OCI-LY3 (cell line): ENCODE measurements around the gene PPP5C.

Experiments used
- EZH2phosphoT487 ChIP-seq: fragments of 200-600 bp; shearing (Covaris generic); IDR thresholded peaks from 2 replicates; pipeline ENCODE4 v1.6.1; 2018; ENCODE audit warnings: antibody characterized with exemption, mixed run types, low read depth
- TF ChIP-seq, protein P1 (sequence below): fragments of 200-600, 300-600 bp; sonication (generic); IDR thresholded peaks from 2 replicates; pipeline ENCODE4 v1.5.1; 2014; ENCODE audit warnings: antibody characterized with exemption, low read length, low read depth

DNA sequence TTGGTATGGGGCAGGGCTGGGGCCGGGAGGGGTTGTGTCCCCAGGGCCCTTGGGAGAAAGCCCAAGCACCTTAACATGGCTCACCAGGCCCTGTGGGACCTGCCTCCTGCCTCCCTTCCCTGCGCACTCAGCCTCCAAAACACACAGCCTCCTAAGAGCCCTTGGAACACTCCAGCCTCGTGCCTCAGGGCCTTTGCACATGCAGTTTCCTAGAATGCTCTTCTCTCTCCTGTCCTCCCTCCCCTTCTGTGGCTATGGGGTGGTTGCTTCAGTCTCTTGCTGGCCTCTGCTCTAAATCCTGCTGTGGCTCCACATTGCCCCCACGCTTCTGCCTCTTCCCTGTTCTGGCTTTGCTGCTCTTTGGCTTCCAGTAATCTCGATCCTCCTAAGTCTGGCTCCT, 26.3 kb upstream of the PPP5C start:
- TF ChIP-seq, protein P1, sequence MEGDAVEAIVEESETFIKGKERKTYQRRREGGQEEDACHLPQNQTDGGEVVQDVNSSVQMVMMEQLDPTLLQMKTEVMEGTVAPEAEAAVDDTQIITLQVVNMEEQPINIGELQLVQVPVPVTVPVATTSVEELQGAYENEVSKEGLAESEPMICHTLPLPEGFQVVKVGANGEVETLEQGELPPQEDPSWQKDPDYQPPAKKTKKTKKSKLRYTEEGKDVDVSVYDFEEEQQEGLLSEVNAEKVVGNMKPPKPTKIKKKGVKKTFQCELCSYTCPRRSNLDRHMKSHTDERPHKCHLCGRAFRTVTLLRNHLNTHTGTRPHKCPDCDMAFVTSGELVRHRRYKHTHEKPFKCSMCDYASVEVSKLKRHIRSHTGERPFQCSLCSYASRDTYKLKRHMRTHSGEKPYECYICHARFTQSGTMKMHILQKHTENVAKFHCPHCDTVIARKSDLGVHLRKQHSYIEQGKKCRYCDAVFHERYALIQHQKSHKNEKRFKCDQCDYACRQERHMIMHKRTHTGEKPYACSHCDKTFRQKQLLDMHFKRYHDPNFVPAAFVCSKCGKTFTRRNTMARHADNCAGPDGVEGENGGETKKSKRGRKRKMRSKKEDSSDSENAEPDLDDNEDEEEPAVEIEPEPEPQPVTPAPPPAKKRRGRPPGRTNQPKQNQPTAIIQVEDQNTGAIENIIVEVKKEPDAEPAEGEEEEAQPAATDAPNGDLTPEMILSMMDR = no peak
- no peak for TF ChIP-seq EZH2phosphoT487
